ENCODE measurements around the gene PAQR5. TPM values are rescaled to one million over a fixed set of nuclear protein-coding genes. Genes with fewer than 3 reads are reported as not detected.

Gene PAQR5
- total and polyA plus RNA-seq, 2 donors (not counting 3 experiments of a cell fraction or from before 2014, with no cell fraction given) = 0.08 to 0.09 TPM

DNA sequence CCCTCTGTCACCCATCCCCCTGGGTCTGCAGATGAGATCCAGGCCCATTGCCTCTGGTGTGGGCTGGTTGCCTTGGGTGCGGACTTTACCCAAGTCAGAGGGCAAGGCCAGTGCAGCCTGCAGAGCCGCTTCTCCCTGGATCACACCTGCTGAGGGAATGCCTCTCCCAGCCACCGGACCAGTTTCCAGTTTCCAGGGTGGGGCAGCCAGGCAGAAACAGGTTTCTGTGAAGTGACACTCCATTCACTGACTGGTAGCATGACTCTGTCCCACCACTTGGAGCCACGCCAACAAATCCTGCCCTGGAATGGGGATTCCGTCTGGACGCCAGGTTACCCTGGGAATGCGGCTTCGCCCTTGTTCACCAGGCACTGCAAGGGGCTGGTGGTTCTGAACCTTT is 30.0 kb downstream of the PAQR5 start:
- Histone ChIP-seq H3K9ac (replicated peaks; ENCODE audit: extremely low read depth, insufficient read depth, low read length) (no peak overlapping the region), H4K20me1 (replicated peaks; ENCODE audit: control insufficient read depth, extremely low read depth, insufficient read depth, low read length) (no peaks in the 10 kb centered on the region), H3K9me1 (replicated peaks; ENCODE audit: control insufficient read depth, extremely low read depth, insufficient read depth, low read length) (no peaks in the 10 kb centered on the region), H3K9me3 (replicated peaks; ENCODE audit: control insufficient read depth, insufficient read depth, low read length) (no peaks in the 10 kb centered on the region), H2AFZ (ENCODE audit: low read depth, low read length) (no peak overlapping the region), H3K36me3 (ENCODE audit: control insufficient read depth in 2 of 2, extremely low read depth in 1 of 2, insufficient read depth in 2 of 2, low read length in 2 of 2) (no peaks in the 10 kb centered on the region), H3K4me1 (ENCODE audit: control insufficient read depth, extremely low read depth, insufficient read depth, low read length) (no peaks in the 10 kb centered on the region), H3K27ac (ENCODE audit: insufficient read depth, low read depth, low read length) (no peak overlapping the region), H3K27me3 (ENCODE audit: control insufficient read depth in 2 of 2, insufficient read depth in 2 of 2, low read length in 2 of 2) (peaks cover 0 to 6% of the 10 kb centered on the region in 2 experiments), H3K79me2 (ENCODE audit: control insufficient read depth, insufficient read depth, low read length) (no peaks in the 10 kb centered on the region), H3K4me2 (ENCODE audit: insufficient read depth, low read length) (no peak overlapping the region), H3K4me3 (replicated peaks in 1 of 3; ENCODE audit: insufficient read depth in 1 of 3, low read depth in 1 of 3, low read length in 3 of 3) (no peak overlapping the region)
- no TSS peak for BruUV-seq (replicated peaks)
- CTCF ChIA-PET = no interaction called here
- DNase-seq (ENCODE audit: low read depth, low spot score) = no peak
- POLR2A ChIA-PET = no interaction called here
- no peak for TF ChIP-seq GATA2 (IDR thresholded peaks at IDR 0.05; ENCODE audit: insufficient read depth, insufficient read length, low read depth, low read length)
- TF ChIP-seq POLR2A (IDR thresholded peaks at IDR 0.05; ENCODE audit: low read depth, low read length) = no peak
- TF ChIP-seq MYC (IDR thresholded peaks at IDR 0.05; ENCODE audit: low read depth, low read length) = no peak
- TF ChIP-seq, protein P1, sequence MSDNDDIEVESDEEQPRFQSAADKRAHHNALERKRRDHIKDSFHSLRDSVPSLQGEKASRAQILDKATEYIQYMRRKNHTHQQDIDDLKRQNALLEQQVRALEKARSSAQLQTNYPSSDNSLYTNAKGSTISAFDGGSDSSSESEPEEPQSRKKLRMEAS (IDR thresholded peaks at IDR 0.05; ENCODE audit: insufficient read depth, insufficient read length) = no peak
- TF ChIP-seq POLR2AphosphoS5 (IDR thresholded peaks at IDR 0.05; ENCODE audit: insufficient read depth, low read depth, low read length) = no peak
- TF ChIP-seq CTCF (IDR thresholded peaks at IDR 0.05; ENCODE audit: extremely low read depth in 1 of 2, insufficient read depth in 1 of 2, low read depth in 1 of 2, low read length in 2 of 2) = no peak
- TF ChIP-seq FOS (IDR thresholded peaks at IDR 0.05; ENCODE audit: borderline replicate concordance, insufficient read depth, low read length) = no peak
- no peak for TF ChIP-seq EZH2 (IDR thresholded peaks at IDR 0.05; ENCODE audit: borderline replicate concordance, low read depth, low read length, severe bottlenecking)
- TF ChIP-seq JUN (IDR thresholded peaks at IDR 0.05; ENCODE audit: borderline replicate concordance, insufficient read depth, insufficient read length, low read depth) = no peak
- intact Hi-C loops (cut with micrococcal nuclease) (no loop called here), dilution Hi-C loops (cut with MboI; ENCODE audit: extremely low pct_ligation_motif_present, low sequenced_read_pairs) (no loop called here)
- no peak for FAIRE-seq

Data from endothelial cell of umbilical vein (primary cell).